HEK293 (cell line): ENCODE data around the gene NR2C2.

Source experiments
- CTCF ChIA-PET: fragments of 350-600 bp; formaldehyde crosslinking; extraction: SDS; loops from one replicate; lab custom pipeline; 2021; ENCODE audit warnings: antibody characterized with exemption; lab: Yijun Ruan, JAX
- POLR2A ChIA-PET: fragments of 300-600 bp; formaldehyde crosslinking; extraction: SDS; loops from one replicate; lab custom pipeline; 2020; ENCODE audit warnings: antibody characterized with exemption, inconsistent platforms; lab: Yijun Ruan, JAX
- H3K27ac ChIP-seq: fragments of 200-500 bp; sonication (Bioruptor generic); 2 replicates; pipeline ENCODE4 v1.5.1; 2014; ENCODE audit warnings: low read depth, low read length, control low read depth, inconsistent platforms; ENCODE audit errors: extremely low read depth
- H3K36me3 ChIP-seq, 2 experiments: fragments of 200-500 bp in 1 of 2; sonication (Bioruptor generic) in 1 of 2; 1 replicate in 1 of 2; 2 replicates in 1 of 2; pipeline ENCODE4 v1.5.1; 2014 to 2017; ENCODE audit warnings: inconsistent platforms in 2 of 2, low read length in 2 of 2; ENCODE audit not compliant: control insufficient read depth in 2 of 2, insufficient read depth in 1 of 2
- H3K4me1 ChIP-seq: fragments of 200-500 bp; sonication (Bioruptor generic); 2 replicates; pipeline ENCODE4 v1.5.1; 2014; ENCODE audit warnings: mild to moderate bottlenecking, low read length, inconsistent platforms; ENCODE audit not compliant: control insufficient read depth, insufficient read depth
- H3K4me3 ChIP-seq: 2 replicates; pipeline ENCODE4 v1.5.1; 2011; ENCODE audit warnings: low read depth, mild to moderate bottlenecking, control low read depth, low read length, moderate library complexity
- H3K9me3 ChIP-seq: fragments of 200-500 bp; sonication (Bioruptor generic); 2 replicates; pipeline ENCODE4 v1.5.1; 2014; ENCODE audit warnings: low read depth, low read length, inconsistent platforms; ENCODE audit not compliant: control insufficient read depth, insufficient read depth
- CTCF ChIP-seq: fragments of 450-650 bp; formaldehyde crosslinking; IDR thresholded peaks from 2 replicates; pipeline ENCODE4 v1.5.1; 2016; ENCODE audit warnings: missing biosample characterization, missing genetic modification characterization
- EGR2 ChIP-seq: fragments of 450-650 bp; formaldehyde crosslinking; IDR thresholded peaks from 2 replicates; pipeline ENCODE4 v1.5.1; 2016; ENCODE audit warnings: low read depth, missing biosample characterization, missing genetic modification characterization
- GLIS1 ChIP-seq: fragments of 450-650 bp; formaldehyde crosslinking; IDR thresholded peaks from 2 replicates; pipeline ENCODE4 v1.5.1; 2016; ENCODE audit warnings: missing biosample characterization, missing genetic modification characterization
- KLF16 ChIP-seq: fragments of 450-650 bp; formaldehyde crosslinking; IDR thresholded peaks from 2 replicates; pipeline ENCODE4 v1.5.1; 2017; ENCODE audit warnings: missing biosample characterization, missing genetic modification characterization
- KLF17 ChIP-seq: fragments of 450-650 bp; formaldehyde crosslinking; IDR thresholded peaks from 2 replicates; pipeline ENCODE4 v1.5.1; 2016; ENCODE audit warnings: missing biosample characterization, missing genetic modification characterization
- KLF8 ChIP-seq: fragments of 450-650 bp; formaldehyde crosslinking; IDR thresholded peaks from 2 replicates; pipeline ENCODE4 v1.5.1; 2016; ENCODE audit warnings: missing biosample characterization, missing genetic modification characterization
- SP7 ChIP-seq: fragments of 450-650 bp; formaldehyde crosslinking; IDR thresholded peaks from 2 replicates; pipeline ENCODE4 v1.5.1; 2016; ENCODE audit warnings: missing biosample characterization, missing genetic modification characterization
- TCF7L2 ChIP-seq: IDR thresholded peaks from 2 replicates; pipeline ENCODE4 v1.6.1; 2011; ENCODE audit warnings: low read depth, mild to moderate bottlenecking, inconsistent platforms, low read length, moderate library complexity, borderline replicate concordance
- ZBTB8A ChIP-seq: fragments of 450-650 bp; formaldehyde crosslinking; IDR thresholded peaks from 2 replicates; pipeline ENCODE4 v1.5.1; 2016; ENCODE audit warnings: missing biosample characterization, missing genetic modification characterization
- ZEB2 ChIP-seq: fragments of 450-650 bp; formaldehyde crosslinking; IDR thresholded peaks from 2 replicates; pipeline ENCODE4 v1.5.1; 2016; ENCODE audit warnings: missing biosample characterization, missing genetic modification characterization
- ZFHX2 ChIP-seq: fragments of 450-650 bp; formaldehyde crosslinking; conservative IDR thresholded peaks from 2 replicates; pipeline ENCODE4 v1.5.1; 2016; ENCODE audit warnings: missing biosample characterization, missing genetic modification characterization
- ZFP37 ChIP-seq: fragments of 450-650 bp; formaldehyde crosslinking; IDR thresholded peaks from 2 replicates; pipeline ENCODE4 v1.5.1; 2016; ENCODE audit warnings: missing biosample characterization, missing genetic modification characterization
- ZNF132 ChIP-seq: fragments of 450-650 bp; formaldehyde crosslinking; IDR thresholded peaks from 2 replicates; pipeline ENCODE4 v1.5.1; 2017; ENCODE audit warnings: missing biosample characterization, missing genetic modification characterization, borderline replicate concordance
- ZNF2 ChIP-seq: fragments of 450-650 bp; formaldehyde crosslinking; IDR thresholded peaks from 2 replicates; pipeline ENCODE4 v1.5.1; 2016; ENCODE audit warnings: missing biosample characterization, missing genetic modification characterization
- ZNF324 ChIP-seq: fragments of 450-650 bp; formaldehyde crosslinking; IDR thresholded peaks from 2 replicates; pipeline ENCODE4 v1.5.1; 2016; ENCODE audit warnings: missing biosample characterization, missing genetic modification characterization
- ZNF366 ChIP-seq: fragments of 450-650 bp; formaldehyde crosslinking; conservative IDR thresholded peaks from 2 replicates; pipeline ENCODE4 v1.5.1; 2016; ENCODE audit warnings: missing biosample characterization, missing genetic modification characterization
- ZNF391 ChIP-seq: fragments of 450-650 bp; formaldehyde crosslinking; IDR thresholded peaks from 2 replicates; pipeline ENCODE4 v1.5.1; 2016; ENCODE audit warnings: low read depth, missing biosample characterization, missing genetic modification characterization, borderline replicate concordance
- ZNF473 ChIP-seq: fragments of 450-650 bp; formaldehyde crosslinking; IDR thresholded peaks from 2 replicates; pipeline ENCODE4 v1.5.1; 2017; ENCODE audit warnings: missing biosample characterization, missing genetic modification characterization
- ZNF510 ChIP-seq: fragments of 450-650 bp; formaldehyde crosslinking; IDR thresholded peaks from 2 replicates; pipeline ENCODE4 v1.5.1; 2018; ENCODE audit warnings: mild to moderate bottlenecking, missing genetic modification characterization, missing biosample characterization; ENCODE audit not compliant: insufficient replicate concordance
- ZNF529 ChIP-seq: fragments of 450-650 bp; formaldehyde crosslinking; IDR thresholded peaks from 2 replicates; pipeline ENCODE4 v1.5.1; 2017; ENCODE audit warnings: missing genetic modification characterization, missing biosample characterization; ENCODE audit not compliant: insufficient replicate concordance
- ZNF585B ChIP-seq: fragments of 450-650 bp; formaldehyde crosslinking; IDR thresholded peaks from 2 replicates; pipeline ENCODE4 v1.5.1; 2016; ENCODE audit warnings: missing biosample characterization, missing genetic modification characterization
- ZNF600 ChIP-seq: fragments of 450-650 bp; formaldehyde crosslinking; IDR thresholded peaks from 2 replicates; pipeline ENCODE4 v1.5.1; 2016; ENCODE audit warnings: missing biosample characterization, missing genetic modification characterization
- ZNF623 ChIP-seq: fragments of 450-650 bp; formaldehyde crosslinking; IDR thresholded peaks from 2 replicates; pipeline ENCODE4 v1.5.1; 2016; ENCODE audit warnings: missing biosample characterization, missing genetic modification characterization
- ZNF639 ChIP-seq: fragments of 450-650 bp; formaldehyde crosslinking; IDR thresholded peaks from 2 replicates; pipeline ENCODE4 v1.5.1; 2016; ENCODE audit warnings: missing biosample characterization, missing genetic modification characterization
- ZNF654 ChIP-seq: fragments of 450-650 bp; formaldehyde crosslinking; IDR thresholded peaks from 2 replicates; pipeline ENCODE4 v1.5.1; 2016; ENCODE audit warnings: low read depth, missing biosample characterization, missing genetic modification characterization
- ZNF776 ChIP-seq: fragments of 450-650 bp; formaldehyde crosslinking; IDR thresholded peaks from 2 replicates; pipeline ENCODE4 v1.5.0; 2017; ENCODE audit warnings: missing biosample characterization, missing genetic modification characterization, borderline replicate concordance
- ZNF837 ChIP-seq: fragments of 450-650 bp; formaldehyde crosslinking; IDR thresholded peaks from 2 replicates; pipeline ENCODE4 v1.5.1; 2016; ENCODE audit warnings: missing biosample characterization, missing genetic modification characterization
- TF ChIP-seq, protein P1 (sequence below): fragments of 450-650 bp; formaldehyde crosslinking; IDR thresholded peaks from 2 replicates; pipeline ENCODE4 v1.5.1; 2016; ENCODE audit warnings: missing biosample characterization, missing genetic modification characterization, low read depth

Gene NR2C2

GRCh38 chr3:14918356-14918860, 29.0 kb upstream of the NR2C2 start (continued):
- no peak for TF ChIP-seq ZNF473
- TF ChIP-seq ZNF776 (tag by site-specific recombination), result no peak
- TF ChIP-seq ZNF132, result no peak

GRCh38 chr3:14920536-14920935, 26.8 kb upstream of the NR2C2 start:
- H3K27ac ChIP-seq, result no peak overlapping the region
- no peaks in the 10 kb centered on the region for H3K4me1 ChIP-seq
- H3K36me3 ChIP-seq, result no peaks in the 10 kb centered on the region
- no peaks in the 10 kb centered on the region for H3K9me3 ChIP-seq
- ChIA-PET CTCF (interaction anchor here (0.5 to 5.5 kb wide), 36 partner anchors 10 to 1265 kb away, joined by 3 to 91 read pairs (median 4); partner anchors contain the start of gene C3orf20), POLR2A (interaction anchor here (0.9 to 1.0 kb wide), 2 partner anchors 128 to 130 kb away, joined by 3 to 6 read pairs; no protein-coding TSS in a partner anchor)
- H3K4me3 ChIP-seq, result no peak overlapping the region
- TF ChIP-seq KLF8 (tag by site-specific recombination) (no peak), KLF16 (no peak), ZNF132 (no peak), ZNF623 (no peak), ZNF529 (tag by site-specific recombination) (no peak), KLF17 (tag by site-specific recombination) (no peak), ZNF585B (no peak)
- TF ChIP-seq, all 188 proteins: peak for 0

- CTCF ChIA-PET, result interaction anchor here (0.5 to 5.5 kb wide), 54 partner anchors 10 to 1266 kb away, joined by 3 to 91 read pairs (median 4); partner anchors contain the start of gene C3orf20
- Histone ChIP-seq H3K27ac (no peak overlapping the region), H3K36me3 (no peaks in the 10 kb centered on the region), H3K4me3 (no peak overlapping the region), H3K4me1 (no peaks in the 10 kb centered on the region), H3K9me3 (no peaks in the 10 kb centered on the region)
- POLR2A ChIA-PET, result interaction anchor here (0.9 to 1.0 kb wide), 2 partner anchors 128 to 130 kb away, joined by 3 to 6 read pairs; no protein-coding TSS in a partner anchor
- TF ChIP-seq ZBTB8A (tag by site-specific recombination) (peak; percentile 12; the same call in 1 of the 2 replicates), ZNF654 (peak; percentile 98), GLIS1 (peak; percentile 54; the same call in 1 of the 2 replicates), ZFP37 (peak; percentile 39; the same call in 1 of the 2 replicates), ZNF600 (tag by site-specific recombination) (peak; percentile 96), ZNF366 (tag by site-specific recombination) (no peak), ZNF2 (tag by site-specific recombination) (peak; percentile 94), ZNF324 (no peak), ZFHX2 (tag by site-specific recombination) (peak; percentile 18; the same call in 1 of the 2 replicates), ZNF391 (tag by site-specific recombination) (no peak), ZEB2 (no peak; the same call in 1 of the 2 replicates), SP7 (peak; percentile 53; the same call in 1 of the 2 replicates), CTCF (tag by site-specific recombination) (peak; percentile 98), ZNF837 (tag by site-specific recombination) (no peak), EGR2 (tag by site-specific recombination) (0 out of 2 replicates have a peak, but pooled peaks have one; percentile 22), ZNF510 (tag by site-specific recombination) (no peak), TCF7L2 (no peak), ZNF639 (tag by site-specific recombination) (0 out of 2 replicates have a peak, but pooled peaks have one; percentile 43)
- TF ChIP-seq, protein P1, sequence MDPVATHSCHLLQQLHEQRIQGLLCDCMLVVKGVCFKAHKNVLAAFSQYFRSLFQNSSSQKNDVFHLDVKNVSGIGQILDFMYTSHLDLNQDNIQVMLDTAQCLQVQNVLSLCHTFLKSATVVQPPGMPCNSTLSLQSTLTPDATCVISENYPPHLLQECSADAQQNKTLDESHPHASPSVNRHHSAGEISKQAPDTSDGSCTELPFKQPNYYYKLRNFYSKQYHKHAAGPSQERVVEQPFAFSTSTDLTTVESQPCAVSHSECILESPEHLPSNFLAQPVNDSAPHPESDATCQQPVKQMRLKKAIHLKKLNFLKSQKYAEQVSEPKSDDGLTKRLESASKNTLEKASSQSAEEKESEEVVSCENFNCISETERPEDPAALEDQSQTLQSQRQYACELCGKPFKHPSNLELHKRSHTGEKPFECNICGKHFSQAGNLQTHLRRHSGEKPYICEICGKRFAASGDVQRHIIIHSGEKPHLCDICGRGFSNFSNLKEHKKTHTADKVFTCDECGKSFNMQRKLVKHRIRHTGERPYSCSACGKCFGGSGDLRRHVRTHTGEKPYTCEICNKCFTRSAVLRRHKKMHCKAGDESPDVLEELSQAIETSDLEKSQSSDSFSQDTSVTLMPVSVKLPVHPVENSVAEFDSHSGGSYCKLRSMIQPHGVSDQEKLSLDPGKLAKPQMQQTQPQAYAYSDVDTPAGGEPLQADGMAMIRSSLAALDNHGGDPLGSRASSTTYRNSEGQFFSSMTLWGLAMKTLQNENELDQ (tag by site-specific recombination), result no peak
Measured at GRCh38 chr3:14921034-14921616, 26.3 kb upstream of the NR2C2 start.
